NCI-H446 (cell line): Measurements from ENCODE around the gene ARGFX.
"Not testable (repeated sequence)": the region's sequence is repeated elsewhere in the genome, so short reads cannot be mapped to it uniquely, and the experiment has no call there.

Experiments
- DNase-seq, 2 experiments: peaks; one replicate each; lab custom pipeline; 2025; lab: John Stamatoyannopoulos, UW

Gene ARGFX

DNA sequence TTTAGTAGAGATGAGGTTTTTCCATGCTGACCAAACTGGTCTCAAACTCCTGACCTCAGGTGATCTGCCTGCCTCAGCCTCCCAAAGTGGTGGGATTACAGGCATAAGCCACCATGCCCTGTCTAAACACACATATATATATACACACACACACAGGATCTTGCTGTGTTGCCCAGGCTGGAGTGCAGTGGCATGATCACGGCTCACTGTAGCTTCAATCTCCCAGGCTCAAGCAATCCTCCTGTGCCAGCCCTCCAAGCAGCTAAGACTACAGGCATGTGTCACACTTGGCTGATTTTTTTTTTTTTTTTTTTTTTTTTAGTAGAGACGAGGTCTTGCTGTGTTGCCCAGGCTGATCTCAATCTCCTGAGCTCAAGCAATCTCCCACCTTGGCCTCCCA, 32.2 kb downstream of the ARGFX start:
- not testable (repeated sequence) for DNase-seq

DNA sequence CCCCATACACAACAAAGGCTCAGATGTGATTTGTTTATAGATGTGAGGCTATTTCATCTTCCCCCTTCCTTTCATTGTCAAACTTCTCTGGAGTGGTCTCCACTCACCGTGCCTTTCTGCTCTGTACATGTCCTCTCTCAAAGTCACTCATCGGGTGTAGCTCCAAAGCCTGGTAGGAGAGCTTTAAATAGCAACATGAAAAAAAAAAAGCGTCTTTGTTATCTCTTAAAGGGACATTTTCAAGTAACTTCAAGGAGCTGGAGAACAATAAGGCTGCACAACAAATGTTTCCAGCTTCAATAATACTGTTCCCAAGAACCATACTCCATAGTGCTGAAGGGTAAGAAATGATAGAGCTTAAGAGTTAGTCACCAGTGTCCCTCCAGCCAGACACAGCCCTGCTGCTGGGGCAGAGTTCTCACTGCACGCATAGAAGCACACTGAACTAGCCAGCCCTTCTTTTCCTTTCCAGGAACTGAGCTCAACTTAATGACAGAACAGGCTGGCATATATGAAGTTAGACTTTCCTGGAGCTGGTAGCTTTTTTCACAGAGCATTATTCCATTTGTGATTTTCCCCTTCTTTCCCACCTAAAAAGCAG, 33.6 kb downstream of the ARGFX start:
- no peak for DNase-seq

GRCh38 chr3:121604759-121605158, 37.0 kb downstream of the ARGFX start:
- no peak for DNase-seq

DNA sequence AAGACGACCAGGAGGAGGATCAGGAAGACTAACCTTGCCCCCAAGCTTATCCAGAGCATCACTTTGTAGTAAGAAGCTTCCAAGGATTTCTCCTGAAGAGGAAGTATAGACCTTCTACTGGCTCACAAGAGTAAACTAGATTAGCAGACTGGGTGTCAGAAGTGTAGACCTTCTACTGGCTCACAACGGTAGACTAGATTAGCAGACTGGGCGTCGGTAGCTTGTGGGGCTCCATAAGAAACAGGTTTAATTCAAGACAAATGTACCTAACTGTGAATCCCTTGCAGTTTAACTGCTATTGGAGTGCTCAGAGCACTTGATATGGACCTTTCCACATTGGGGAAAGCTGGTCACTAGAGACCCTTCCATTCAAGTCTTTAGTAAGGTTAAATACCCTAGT, 38.4 kb downstream of the ARGFX start:
- no peak for DNase-seq
